Pancreas (tissue), 10 donors: ENCODE data around the gene ST6GALNAC3. TPM values are rescaled to one million over a fixed set of nuclear protein-coding genes. Genes with fewer than 3 reads are reported as not detected.

ENCODE experiments used
- ATAC-seq, 4 donors: fragments of 200-7000 bp; cut with Tn5 transposase; one replicate each; pipeline versions ENCODE4 v1.8.0 to v1.9.1; 2020; ENCODE audit warnings: mild to moderate bottlenecking in 4 of 4, moderate library complexity in 4 of 4
- DNase-seq, 6 donors: peaks; one replicate each; pipeline ENCODE4 v3.0.0-alpha.2; 2020
- FAIRE-seq: peaks from 2 replicates; lab custom pipeline; 2012; peaks lifted over from hg19 to GRCh38; lab: Jason Lieb, UNC
- H3K27ac ChIP-seq, 4 donors: fragments of 200-600 bp; sonication (generic); 1 replicate in 3 of 4; 2 replicates in 1 of 4; pipeline versions ENCODE4 v1.5.0 to v1.8.0; 2020
- H3K27me3 ChIP-seq, 4 donors: fragments of 200-600 bp; one replicate each; pipeline ENCODE4 v1.8.0; 2021
- H3K36me3 ChIP-seq, 3 donors: fragments of 200-600 bp; sonication (generic) in 1 of 3; one replicate each; pipeline versions ENCODE4 v1.5.0 to v1.8.0; 2020 to 2021
- H3K4me1 ChIP-seq, 3 donors: fragments of 200-600 bp; one replicate each; pipeline ENCODE4 v1.8.0; 2021
- H3K4me3 ChIP-seq, 4 donors: fragments of 200-600 bp; sonication (generic) in 2 of 4; one replicate each; pipeline versions ENCODE4 v1.5.0 to v1.8.0; 2020 to 2021
- H3K9me3 ChIP-seq, 4 donors: fragments of 200-600 bp; one replicate each; pipeline ENCODE4 v1.8.0; 2021
- CTCF ChIP-seq, 4 donors: fragments of 200-600 bp; sonication (generic) in 3 of 4; IDR thresholded peaks; one replicate each; pipeline versions ENCODE4 v1.5.0 to v1.8.0; 2021; ENCODE audit warnings: antibody characterized with exemption in 4 of 4
- WGBS, 2 donors: extraction: QIAGEN DNeasy Blood & Tissue Kit; methylation state at CpG; one replicate each; pipeline ENCODE4 v1.1.7; 2013; 5-methylcytosine and 5-hydroxymethylcytosine counted together
- intact Hi-C, 3 donors: fragments of 100-400 bp; cut with DNase I; formaldehyde crosslinking; loops; one replicate each; pipeline versions ENCODE4 v1.11.1 to v1.14.2; 2022
- polyA plus RNA-seq, 2 donors: library from polyadenylated mRNA; stranded (reverse); fragments of 200-250 nt; gene quantifications; one replicate each; pipeline ENCODE4 v1.2.3, GENCODE V29; 2013
- total RNA-seq, 6 donors: library from RNA; stranded (reverse); fragmentation: NEBNext Ultra II Directional in 4 of 6; extraction: Animal tissue kit (Norgen Biotek cat#: 25700) in 4 of 6; gene quantifications; one replicate each; pipeline versions ENCODE4 v1.2.1 to v1.2.4, GENCODE V29; 2021 to 2023
- donor health status: healthy with polysubstance abuse.
- donor health status: DM: no; HTN: no; CAD: no; lungs with moderate emphysema.
- donor health status: DM: no; HTN: no; CAD: no.
- donor health status: control.
- donor health status: control.
- donor health status: Bipolar disorder and iron deficiency.
- donor health status: DM: yes; HTN: yes; CAD: no.
- donor health status: DM: no; HTN: no; CAD: no.
- donor health status: DM: no; HTN: no; CAD: no.
- donor health status: DM: yes; HTN: yes; CAD: no.

The ST6GALNAC3 gene
- total RNA-seq (1 to 10 TPM in 2 of 6 donors, under 1 TPM in 4; 0.35 to 2.0 (median 0.84) TPM), polyA plus RNA-seq (under 1 TPM; 0.54 to 0.87 TPM)

GRCh38 chr1:76074321-76075187, at the start of gene ST6GALNAC3:
Gene ST6GALNAC3, plus strand, starts transcription at chr1:76074746.
- no peaks in the 10 kb centered on the region for H3K36me3 ChIP-seq
- no peak within 1 kb of the TSS for H3K27ac ChIP-seq
- peaks cover 0 to 3% (median 0%) of the 10 kb centered on the region in 3 donors for H3K4me1 ChIP-seq
- TF ChIP-seq CTCF (IDR thresholded peaks at IDR 0.05) = no peak
- intact Hi-C loops = no loop called here
- DNase-seq = peak; percentile 57 to 90 (median 76)
- no peaks in the 10 kb centered on the region for H3K27me3 ChIP-seq
- peak; percentile 99 to 100 (median 100) for ATAC-seq
- 1% methylated on average over 43 to 59 of the region's 59 CpGs for WGBS, 2 donors
- no peaks in the 10 kb centered on the region for H3K9me3 ChIP-seq
- FAIRE-seq = no peak
- H3K4me3 ChIP-seq = peak within 1 kb of the TSS; percentile 31 to 62 (median 44)

GRCh38 chr1:76027341-76027740, 47.2 kb upstream of the ST6GALNAC3 start:
- WGBS, 2 donors = 52 to 65% methylated on average over 4 of the region's 4 CpGs
- Histone ChIP-seq H3K36me3 (no peaks in the 10 kb centered on the region), H3K9me3 (no peaks in the 10 kb centered on the region), H3K4me3 (no peak overlapping the region), H3K4me1 (no peaks in the 10 kb centered on the region), H3K27me3 (no peaks in the 10 kb centered on the region), H3K27ac (no peak overlapping the region)
- intact Hi-C loops = no loop called here
- ATAC-seq (no peak), FAIRE-seq (no peak), DNase-seq (no peak)
- TF ChIP-seq CTCF (IDR thresholded peaks at IDR 0.05) = no peak

- no peak for FAIRE-seq
- no peak for DNase-seq
- 71 to 85% methylated on average over 1 of the region's 1 CpG for WGBS, 2 donors
- intact Hi-C loops = no loop called here
- no peaks in the 10 kb centered on the region for H3K9me3 ChIP-seq
- H3K4me1 ChIP-seq = no peaks in the 10 kb centered on the region
- H3K4me3 ChIP-seq = no peak overlapping the region
- TF ChIP-seq CTCF (IDR thresholded peaks at IDR 0.05) = no peak
- H3K36me3 ChIP-seq = no peaks in the 10 kb centered on the region
- no peak for ATAC-seq
- H3K27me3 ChIP-seq = no peaks in the 10 kb centered on the region
- no peak overlapping the region for H3K27ac ChIP-seq
Measured at GRCh38 chr1:76029331-76029730, 45.2 kb upstream of the ST6GALNAC3 start.

- Histone ChIP-seq H3K27me3 (no peaks in the 10 kb centered on the region), H3K4me1 (no peaks in the 10 kb centered on the region), H3K4me3 (no peak overlapping the region), H3K9me3 (no peaks in the 10 kb centered on the region), H3K27ac (no peak overlapping the region), H3K36me3 (no peaks in the 10 kb centered on the region)
- intact Hi-C loops = no loop called here
- no peak for DNase-seq
- no peak for ATAC-seq
- no peak for FAIRE-seq
- 55 to 58% methylated on average over 2 of the region's 2 CpGs for WGBS, 2 donors
- no peak for TF ChIP-seq CTCF (IDR thresholded peaks at IDR 0.05)
Measured at GRCh38 chr1:76031496-76031895, 43.0 kb upstream of the ST6GALNAC3 start.
